Measurements from ENCODE around the gene ID2.

Gene ID2

DNA sequence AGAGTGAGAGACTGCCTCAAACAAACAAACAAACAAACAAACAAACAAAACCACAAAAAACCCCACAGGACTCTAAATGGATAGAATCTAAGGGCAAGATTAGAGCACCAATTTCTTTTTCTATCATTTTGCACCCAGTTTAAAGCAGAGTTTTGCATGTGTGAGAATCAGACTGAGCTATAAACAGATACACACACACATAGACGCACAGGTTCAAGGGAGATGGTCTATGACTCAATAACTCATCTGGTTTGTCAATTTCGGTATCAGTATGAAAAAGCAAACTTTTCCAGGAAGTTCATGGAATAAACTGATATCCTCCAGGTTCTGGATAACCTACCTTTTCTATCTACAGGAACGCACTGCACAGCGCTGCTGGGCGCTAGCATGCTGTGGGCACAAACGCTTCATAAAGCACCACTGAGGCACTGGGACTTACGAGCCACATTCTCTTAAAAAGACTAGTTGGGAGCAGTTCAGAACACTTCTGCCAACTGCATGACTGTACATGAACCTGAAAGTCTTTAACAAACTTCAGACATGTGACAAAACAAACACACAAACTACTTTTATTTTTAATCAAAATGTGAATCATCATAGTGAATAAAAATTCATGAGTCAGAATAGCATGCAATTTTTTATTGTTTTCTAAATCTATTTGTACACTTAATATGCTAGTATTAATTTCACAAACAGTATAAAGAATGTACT is 46.6 kb downstream of the ID2 start:
- TF ChIP-seq CEBPB (IDR thresholded peaks at IDR 0.05) = no peak
- TF ChIP-seq, protein P1, sequence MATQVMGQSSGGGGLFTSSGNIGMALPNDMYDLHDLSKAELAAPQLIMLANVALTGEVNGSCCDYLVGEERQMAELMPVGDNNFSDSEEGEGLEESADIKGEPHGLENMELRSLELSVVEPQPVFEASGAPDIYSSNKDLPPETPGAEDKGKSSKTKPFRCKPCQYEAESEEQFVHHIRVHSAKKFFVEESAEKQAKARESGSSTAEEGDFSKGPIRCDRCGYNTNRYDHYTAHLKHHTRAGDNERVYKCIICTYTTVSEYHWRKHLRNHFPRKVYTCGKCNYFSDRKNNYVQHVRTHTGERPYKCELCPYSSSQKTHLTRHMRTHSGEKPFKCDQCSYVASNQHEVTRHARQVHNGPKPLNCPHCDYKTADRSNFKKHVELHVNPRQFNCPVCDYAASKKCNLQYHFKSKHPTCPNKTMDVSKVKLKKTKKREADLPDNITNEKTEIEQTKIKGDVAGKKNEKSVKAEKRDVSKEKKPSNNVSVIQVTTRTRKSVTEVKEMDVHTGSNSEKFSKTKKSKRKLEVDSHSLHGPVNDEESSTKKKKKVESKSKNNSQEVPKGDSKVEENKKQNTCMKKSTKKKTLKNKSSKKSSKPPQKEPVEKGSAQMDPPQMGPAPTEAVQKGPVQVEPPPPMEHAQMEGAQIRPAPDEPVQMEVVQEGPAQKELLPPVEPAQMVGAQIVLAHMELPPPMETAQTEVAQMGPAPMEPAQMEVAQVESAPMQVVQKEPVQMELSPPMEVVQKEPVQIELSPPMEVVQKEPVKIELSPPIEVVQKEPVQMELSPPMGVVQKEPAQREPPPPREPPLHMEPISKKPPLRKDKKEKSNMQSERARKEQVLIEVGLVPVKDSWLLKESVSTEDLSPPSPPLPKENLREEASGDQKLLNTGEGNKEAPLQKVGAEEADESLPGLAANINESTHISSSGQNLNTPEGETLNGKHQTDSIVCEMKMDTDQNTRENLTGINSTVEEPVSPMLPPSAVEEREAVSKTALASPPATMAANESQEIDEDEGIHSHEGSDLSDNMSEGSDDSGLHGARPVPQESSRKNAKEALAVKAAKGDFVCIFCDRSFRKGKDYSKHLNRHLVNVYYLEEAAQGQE (IDR thresholded peaks at IDR 0.05; ENCODE audit: low read depth) = no peak
- no peak for TF ChIP-seq EP300 (IDR thresholded peaks at IDR 0.05; ENCODE audit: borderline replicate concordance)
- TF ChIP-seq ZBTB7A (IDR thresholded peaks at IDR 0.05; ENCODE audit: low read depth) = no peak
- no peak for TF ChIP-seq YY1 (IDR thresholded peaks at IDR 0.05; ENCODE audit: low read depth)
- TF ChIP-seq RAD21 (IDR thresholded peaks at IDR 0.05; ENCODE audit: low read depth) = no peak
- no peak for TF ChIP-seq TEAD4 (IDR thresholded peaks at IDR 0.05)
- no peak for TF ChIP-seq NFIC (IDR thresholded peaks at IDR 0.05)
- TF ChIP-seq, protein P2, sequence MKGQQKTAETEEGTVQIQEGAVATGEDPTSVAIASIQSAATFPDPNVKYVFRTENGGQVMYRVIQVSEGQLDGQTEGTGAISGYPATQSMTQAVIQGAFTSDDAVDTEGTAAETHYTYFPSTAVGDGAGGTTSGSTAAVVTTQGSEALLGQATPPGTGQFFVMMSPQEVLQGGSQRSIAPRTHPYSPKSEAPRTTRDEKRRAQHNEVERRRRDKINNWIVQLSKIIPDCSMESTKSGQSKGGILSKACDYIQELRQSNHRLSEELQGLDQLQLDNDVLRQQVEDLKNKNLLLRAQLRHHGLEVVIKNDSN (IDR thresholded peaks at IDR 0.05) = no peak
- no peak for TF ChIP-seq CREB1 (IDR thresholded peaks at IDR 0.05; ENCODE audit: low read depth)
- no peak for TF ChIP-seq TCF12 (IDR thresholded peaks at IDR 0.05; ENCODE audit: low read depth)

DNA sequence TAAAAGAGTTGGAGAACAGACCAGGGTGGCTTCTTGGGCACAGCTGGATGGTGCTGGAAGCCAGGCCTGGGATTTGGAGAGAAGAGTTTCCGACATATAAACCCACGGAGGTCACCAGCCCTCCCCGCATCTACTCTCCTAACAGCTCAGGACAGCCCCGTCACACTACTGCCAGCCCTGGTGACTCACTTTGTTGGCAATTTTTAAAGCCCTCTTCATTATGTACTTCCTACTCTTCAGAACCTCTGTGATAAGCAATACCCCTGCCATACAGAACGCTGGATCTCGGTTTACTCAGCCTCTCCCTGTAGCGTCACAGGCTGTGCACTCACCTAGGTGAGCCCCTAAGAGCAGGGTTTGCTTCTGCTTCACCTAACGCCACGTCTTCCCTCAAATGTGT is 48.1 kb downstream of the ID2 start:
- TF ChIP-seq, protein P3, sequence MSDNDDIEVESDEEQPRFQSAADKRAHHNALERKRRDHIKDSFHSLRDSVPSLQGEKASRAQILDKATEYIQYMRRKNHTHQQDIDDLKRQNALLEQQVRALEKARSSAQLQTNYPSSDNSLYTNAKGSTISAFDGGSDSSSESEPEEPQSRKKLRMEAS (IDR thresholded peaks at IDR 0.05) = no peak
- TF ChIP-seq RAD21 (IDR thresholded peaks at IDR 0.05; ENCODE audit: low read depth) = no peak
- no peak for TF ChIP-seq EGR1 (IDR thresholded peaks at IDR 0.05)
- TF ChIP-seq EP300 (IDR thresholded peaks at IDR 0.05; ENCODE audit: borderline replicate concordance) = no peak
- TF ChIP-seq, protein P1 (IDR thresholded peaks at IDR 0.05; ENCODE audit: low read depth) = no peak
- TF ChIP-seq CREB1 (IDR thresholded peaks at IDR 0.05; ENCODE audit: low read depth) = no peak
- TF ChIP-seq FOXM1 (IDR thresholded peaks at IDR 0.05; ENCODE audit: borderline replicate concordance, low read depth) = no peak
- TF ChIP-seq CEBPB (IDR thresholded peaks at IDR 0.05) = no peak
- TF ChIP-seq TAF1 (IDR thresholded peaks at IDR 0.05; ENCODE audit: low read depth) = no peak
- no peak for TF ChIP-seq YY1 (IDR thresholded peaks at IDR 0.05; ENCODE audit: low read depth)
- no peak for TF ChIP-seq TCF12 (IDR thresholded peaks at IDR 0.05; ENCODE audit: low read depth)
- TF ChIP-seq, protein P2 (IDR thresholded peaks at IDR 0.05) = no peak
- no peak for TF ChIP-seq NFIC (IDR thresholded peaks at IDR 0.05)
- no peak for TF ChIP-seq TEAD4 (IDR thresholded peaks at IDR 0.05)
- TF ChIP-seq ZBTB7A (IDR thresholded peaks at IDR 0.05; ENCODE audit: low read depth) = no peak

DNA sequence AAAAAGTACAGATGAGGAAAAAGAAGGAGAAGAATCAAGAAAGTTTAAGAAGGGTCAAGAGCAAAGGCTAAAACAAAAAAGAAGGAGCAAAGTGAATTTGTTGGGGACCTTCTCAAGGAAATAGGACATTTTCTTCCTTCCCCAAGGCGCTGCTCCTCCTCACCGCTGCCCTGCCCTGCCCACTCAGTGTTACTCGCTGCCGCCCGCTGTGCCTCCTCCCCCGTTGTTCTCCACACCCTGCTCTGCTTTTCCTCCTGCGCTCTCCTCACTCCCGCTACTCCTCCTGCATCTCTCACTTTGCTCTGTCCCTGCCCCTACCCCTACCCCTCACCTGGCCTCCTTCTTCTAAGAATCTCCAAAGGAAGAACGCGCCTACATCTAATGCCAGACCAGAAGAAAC is 50.7 kb downstream of the ID2 start:
- no peak for TF ChIP-seq ZBTB7A (IDR thresholded peaks at IDR 0.05; ENCODE audit: low read depth)
- TF ChIP-seq, protein P3 (IDR thresholded peaks at IDR 0.05) = no peak
- no peak for TF ChIP-seq TAF1 (IDR thresholded peaks at IDR 0.05; ENCODE audit: low read depth)
